NCI-H748 treated with DMSO at 0.1 percent for 48 hours (cell line): ENCODE results near the gene CEP170.
A peak's percentile ranks its signal among the peaks of the same experiment; 100 is the strongest.

Experiments used
- DNase-seq: peaks from one replicate; lab custom pipeline; 2025; lab: John Stamatoyannopoulos, UW

The CEP170 gene

GRCh38 chr1:243254927-243255790 is at the start of gene CEP170:
TSS of gene CEP170 (minus strand) at chr1:243255281. CDS start at chr1:243225280, 30,001 bp downstream.
- DNase-seq: peak; percentile 94

- DNase-seq: no peak
These were observed 46.0 kb upstream of the CEP170 start for GRCh38 chr1:243301059-243301458.

GRCh38 chr1:243299069-243299468 is 44.0 kb upstream of the CEP170 start:
- no peak for DNase-seq

GRCh38 chr1:243294723-243295121 is 39.6 kb upstream of the CEP170 start:
- DNase-seq: no peak

GRCh38 chr1:243293941-243294722 is 39.1 kb upstream of the CEP170 start:
- DNase-seq: no peak

GRCh38 chr1:243292117-243292516 is 37.0 kb upstream of the CEP170 start:
- DNase-seq: no peak

- DNase-seq: no peak
These were observed 36.2 kb upstream of the CEP170 start for GRCh38 chr1:243291292-243291691.

GRCh38 chr1:243288062-243288461 is 33.0 kb upstream of the CEP170 start:
- DNase-seq: no peak

- no peak for DNase-seq
These were observed 32.6 kb upstream of the CEP170 start for GRCh38 chr1:243287652-243288051.

- no peak for DNase-seq
These were observed 32.0 kb upstream of the CEP170 start for GRCh38 chr1:243287123-243287460.

GRCh38 chr1:243286409-243287122 is 31.5 kb upstream of the CEP170 start:
- no peak for DNase-seq

- DNase-seq: no peak
These were observed 26.6 kb upstream of the CEP170 start for GRCh38 chr1:243281672-243282071.

- DNase-seq: no peak
These were observed 25.6 kb upstream of the CEP170 start for GRCh38 chr1:243280571-243281129.

GRCh38 chr1:243275316-243275715 is 20.2 kb upstream of the CEP170 start:
- DNase-seq: no peak

GRCh38 chr1:243273945-243274344 is 18.9 kb upstream of the CEP170 start:
- DNase-seq: no peak

- no peak for DNase-seq
These were observed 18.4 kb upstream of the CEP170 start for GRCh38 chr1:243273506-243273905.

- DNase-seq: no peak
These were observed 17.3 kb upstream of the CEP170 start for GRCh38 chr1:243272401-243272800.

GRCh38 chr1:243271996-243272395 is 16.9 kb upstream of the CEP170 start:
- no peak for DNase-seq

- DNase-seq: no peak
These were observed 15.2 kb upstream of the CEP170 start for GRCh38 chr1:243270097-243270864.

- DNase-seq: no peak
These were observed 14.3 kb upstream of the CEP170 start for GRCh38 chr1:243269461-243269801.

GRCh38 chr1:243268751-243269460 is 13.8 kb upstream of the CEP170 start:
- DNase-seq: no peak
